ENCODE results near the gene FDX2.
A peak's percentile ranks its signal among the peaks of the same experiment; 100 is the strongest.
"Not testable (repeated sequence)": the region's sequence is repeated elsewhere in the genome, so short reads cannot be mapped to it uniquely, and the experiment has no call there.

FDX2 gene

DNA sequence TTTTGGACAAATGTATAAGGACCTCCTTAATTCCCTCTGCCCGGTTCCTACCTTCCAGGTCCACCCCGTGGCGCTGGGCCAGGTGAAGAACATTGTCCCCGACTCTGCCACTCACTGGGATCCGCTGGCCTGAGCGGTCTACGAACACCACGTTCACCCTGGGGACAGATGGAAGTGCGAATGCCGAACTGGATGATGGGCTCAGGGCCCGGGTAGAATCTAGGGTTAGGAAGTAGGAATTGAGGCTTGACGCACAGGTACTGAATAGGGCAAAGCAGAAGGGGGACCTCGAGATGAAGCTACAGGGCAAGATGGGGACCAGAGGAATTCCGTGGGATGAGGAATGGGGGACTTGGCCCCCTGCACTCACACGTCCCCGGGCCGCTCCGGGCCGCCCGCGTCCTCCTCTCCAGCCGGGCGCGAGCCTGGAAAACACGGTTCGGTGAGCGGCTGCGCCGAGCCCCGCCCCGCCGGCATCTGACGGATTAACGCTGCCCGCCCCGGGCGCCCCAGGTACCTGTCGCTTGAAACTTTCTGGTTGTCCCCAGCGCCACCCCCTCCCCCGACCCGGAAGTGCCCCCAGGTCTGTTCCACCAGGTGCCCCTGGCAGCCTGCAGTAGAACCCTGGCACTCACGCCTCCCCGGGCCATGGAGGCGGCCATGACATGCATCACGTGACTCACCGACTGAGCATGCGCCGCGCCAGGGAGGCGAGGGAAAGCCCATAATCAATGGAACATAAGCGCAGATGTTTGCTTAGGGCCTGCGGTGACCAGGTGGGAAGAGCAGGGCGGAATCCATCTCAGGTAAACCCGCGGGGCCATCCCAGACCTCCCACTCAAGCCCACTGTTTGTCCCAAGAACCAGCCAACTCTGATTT lies at the start of gene FDX2:
FDX2 (minus strand) TSS at position 681 of the 880 bp plus-strand sequence; CDS start at position 662, 19 bp downstream.
- no peak for DNase-seq (ENCODE audit: low read depth)

DNA sequence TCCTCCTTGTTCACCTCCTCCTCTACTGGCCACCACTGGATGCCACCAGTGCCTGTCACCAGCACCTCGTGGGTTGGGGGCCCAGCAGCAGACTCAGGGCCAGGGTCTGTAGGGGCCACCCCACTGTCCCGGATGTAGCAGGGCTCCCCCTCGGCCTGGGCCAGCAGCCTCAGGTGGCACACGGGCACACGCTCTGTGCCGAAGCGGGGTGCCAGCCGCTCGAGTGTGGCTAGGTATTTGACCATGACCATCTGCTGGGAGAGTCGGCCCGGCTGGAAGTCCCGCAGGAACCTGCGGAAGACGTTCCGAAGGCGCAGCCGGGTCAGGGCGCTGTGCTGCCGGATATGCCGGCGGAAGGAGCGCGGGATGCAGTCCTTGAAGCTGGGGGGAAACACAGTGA lies 49.7 kb upstream of the FDX2 start:
- DNase-seq (ENCODE audit: low read depth), result no peak

DNA sequence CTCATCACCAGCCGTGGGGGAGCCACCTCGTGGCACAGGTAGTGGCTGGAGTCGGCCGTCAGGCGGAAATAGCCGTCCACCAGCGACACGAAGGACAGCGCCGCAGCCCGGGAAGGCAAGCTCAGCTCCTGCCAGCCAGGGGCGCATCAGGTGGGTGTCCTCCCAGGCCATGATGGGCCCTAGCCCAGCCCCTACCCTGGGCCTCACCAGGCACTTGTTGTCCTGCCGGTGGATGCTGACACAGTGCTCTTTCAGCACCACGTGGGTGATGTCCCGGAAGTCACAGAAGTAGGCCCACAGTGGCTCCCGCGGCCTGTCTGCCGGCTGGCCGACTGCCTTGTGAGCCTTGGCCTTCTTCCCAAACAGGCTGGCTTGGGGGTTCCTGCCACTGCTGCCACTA lies 48.8 kb upstream of the FDX2 start:
- DNase-seq (ENCODE audit: low read depth), result no peak

DNA sequence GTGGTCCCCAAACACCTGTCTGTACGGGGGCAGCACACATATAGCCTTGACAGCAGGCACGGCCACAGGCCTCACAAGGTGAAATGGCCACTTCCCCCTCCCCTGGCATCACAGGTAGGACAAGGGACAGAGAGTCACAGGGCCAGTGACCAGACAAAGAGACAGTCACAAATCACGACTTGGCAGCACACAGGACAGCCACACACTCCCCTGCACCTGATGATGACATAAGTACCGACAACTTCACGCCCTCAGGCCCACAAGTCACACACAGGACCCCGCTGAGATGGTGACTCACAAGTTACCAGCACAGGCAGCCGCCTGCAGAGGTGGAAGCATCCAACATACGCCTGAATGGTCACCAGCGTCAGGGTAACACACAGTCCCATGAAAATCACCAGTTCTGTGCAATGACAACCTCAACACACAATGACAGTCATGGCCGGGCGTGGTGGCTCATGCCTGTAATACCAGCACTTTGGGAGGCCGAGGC lies 48.0 kb upstream of the FDX2 start:
- DNase-seq (ENCODE audit: low read depth), result no peak

DNA sequence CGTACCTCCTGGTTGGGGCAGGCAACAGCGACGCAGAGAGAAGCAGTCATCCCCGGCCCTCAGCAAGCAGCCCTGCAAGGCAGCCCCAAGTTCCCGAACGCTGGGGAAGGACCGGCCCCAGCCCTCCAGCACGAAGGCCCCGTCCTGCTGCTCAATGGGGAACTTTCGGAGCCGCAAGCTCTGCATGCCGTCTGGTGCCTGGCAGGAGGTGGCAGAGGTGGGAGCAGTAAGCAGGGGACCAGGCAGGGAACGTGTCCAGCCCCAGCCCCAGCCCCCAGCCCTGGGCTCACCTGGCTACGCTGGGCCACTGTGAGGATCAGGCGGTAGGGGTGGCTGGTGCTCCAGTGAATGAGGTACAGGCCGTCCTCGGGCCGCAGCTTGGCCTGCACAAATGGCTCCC lies 46.4 kb upstream of the FDX2 start:
- no peak for DNase-seq (ENCODE audit: low read depth)

DNA sequence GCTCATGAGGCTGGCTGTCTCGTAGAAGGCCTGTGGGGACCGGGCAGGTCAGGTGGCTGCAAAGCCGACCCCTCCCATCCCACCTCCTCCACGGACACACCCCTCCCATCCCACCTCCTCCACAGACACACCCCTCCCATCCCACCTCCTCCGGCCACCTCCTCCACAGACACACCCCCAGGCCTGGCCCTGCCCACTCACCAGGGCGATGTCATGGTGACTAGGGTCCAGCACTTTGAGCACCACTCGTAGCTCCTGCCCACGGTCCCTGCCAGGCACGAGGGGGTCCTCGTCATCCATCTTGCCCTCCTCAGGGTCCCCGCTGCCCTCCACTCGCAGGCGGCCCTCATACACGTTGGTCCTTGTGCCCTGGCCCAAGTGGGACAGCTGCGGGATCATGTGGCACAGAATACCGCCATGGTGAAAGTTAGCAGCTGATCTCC lies 45.8 kb upstream of the FDX2 start:
- no peak for DNase-seq (ENCODE audit: low read depth)

DNA sequence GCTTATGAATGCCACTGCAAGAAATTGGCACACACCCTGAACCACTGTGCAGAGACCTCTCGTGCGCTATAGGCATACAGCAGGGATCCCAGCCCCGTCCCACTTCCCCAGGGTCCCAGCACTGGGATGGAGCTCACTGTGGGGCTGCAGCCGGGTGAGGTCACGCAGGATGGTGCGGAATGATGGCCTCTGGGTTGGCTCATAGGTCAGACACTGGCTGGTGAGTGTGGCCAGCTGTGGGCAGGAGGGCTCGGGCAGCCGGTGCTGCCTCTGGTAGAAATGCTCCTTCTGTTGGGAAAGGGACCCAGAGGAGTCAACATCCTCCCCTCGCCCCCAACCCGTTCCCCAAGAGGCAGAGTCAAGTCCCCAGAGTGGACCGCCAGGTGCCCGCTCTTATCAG lies 40.6 kb upstream of the FDX2 start:
- DNase-seq (ENCODE audit: low read depth), result no peak

DNA sequence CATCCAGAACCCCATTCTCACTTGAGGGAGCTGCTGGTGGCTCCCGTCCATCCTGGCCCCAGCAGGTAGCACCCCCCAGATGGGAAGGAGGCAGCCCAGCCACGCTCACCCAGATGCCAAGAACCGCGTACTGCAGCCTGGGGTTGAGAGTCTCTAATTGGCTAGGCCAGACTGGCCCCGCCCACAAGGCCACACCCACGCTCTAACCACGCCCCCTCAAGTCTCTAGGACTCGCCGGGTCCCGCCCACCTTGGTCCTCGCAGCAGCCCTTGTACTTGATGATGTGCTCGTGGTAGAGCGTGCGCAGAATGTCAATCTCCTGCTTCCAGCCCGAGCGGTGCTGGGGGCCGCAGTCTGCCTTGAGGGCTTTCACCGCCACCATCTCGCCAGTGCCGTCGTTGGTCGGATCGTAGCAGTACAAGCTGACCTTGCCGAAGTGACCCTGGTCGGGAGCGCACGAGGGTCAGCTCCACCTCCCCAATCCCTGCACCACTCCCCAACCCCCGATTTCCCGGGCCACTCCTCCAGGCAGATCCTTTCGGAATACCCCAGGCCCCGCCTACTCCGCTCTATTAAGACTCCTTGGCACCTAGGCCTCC lies 38.1 kb upstream of the FDX2 start:
- no peak for DNase-seq (ENCODE audit: low read depth)

DNA sequence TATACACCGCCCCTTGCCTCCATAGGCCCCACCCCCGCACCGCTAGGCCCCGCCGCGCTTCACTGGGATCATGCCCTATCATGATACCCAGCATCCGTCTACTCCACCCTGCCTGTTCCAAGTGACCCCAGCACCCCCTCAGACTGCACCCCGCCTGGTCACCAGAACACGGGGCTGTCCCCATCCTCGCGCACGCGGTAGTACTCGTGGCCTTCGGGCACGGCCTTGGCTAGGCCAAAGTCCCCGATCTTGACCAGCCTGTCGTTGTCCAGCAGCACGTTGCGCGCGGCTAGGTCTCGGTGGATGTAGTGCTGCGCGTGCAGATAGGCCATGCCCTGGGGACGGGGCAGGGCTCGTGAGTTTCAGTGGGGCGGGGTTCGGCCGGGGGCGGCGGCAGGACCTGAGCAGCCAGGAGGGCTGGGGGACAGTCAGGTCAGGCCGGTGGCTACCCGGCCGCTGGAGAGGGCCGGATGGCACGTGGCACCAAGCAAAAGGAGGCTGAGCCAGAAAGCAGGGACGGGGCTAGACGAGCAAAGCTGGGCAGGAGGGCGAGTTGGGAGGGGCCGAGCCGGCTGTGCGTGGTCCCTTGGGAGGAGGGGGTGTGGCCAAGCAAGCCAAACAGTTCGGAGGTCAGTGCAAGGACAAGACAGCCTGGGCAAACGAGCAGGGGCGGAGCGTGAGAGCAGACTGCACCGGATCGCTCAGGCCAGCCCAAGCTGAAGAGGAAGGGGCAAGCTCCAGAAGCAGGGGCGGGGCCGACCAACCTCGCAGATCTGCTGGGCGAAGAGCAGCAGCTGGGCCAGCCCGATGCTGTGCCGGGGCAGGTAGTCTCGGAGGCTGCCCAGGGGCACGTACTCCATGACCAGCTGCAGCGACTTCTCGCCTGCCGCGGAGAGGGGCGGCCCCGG lies 37.2 kb upstream of the FDX2 start:
- DNase-seq (ENCODE audit: low read depth), result no peak

DNA sequence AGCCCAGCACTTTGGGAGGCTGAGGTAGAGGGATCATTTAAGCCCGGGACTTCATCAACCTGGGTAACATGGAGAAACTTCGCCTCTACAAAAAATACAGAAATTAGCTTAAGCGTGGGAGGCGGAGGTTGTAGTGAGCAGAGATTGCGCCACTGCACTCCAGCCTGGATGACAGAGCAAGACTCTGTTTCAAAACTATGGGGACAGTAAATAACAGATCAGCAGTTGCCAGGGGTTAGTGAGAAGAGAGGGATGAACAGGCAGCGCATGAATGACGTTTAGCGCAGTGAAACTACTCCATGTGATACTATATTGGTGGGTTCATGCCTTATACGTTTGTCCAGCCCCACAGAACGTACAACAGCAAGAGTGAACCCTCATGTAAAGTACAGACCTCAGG lies 30.7 kb upstream of the FDX2 start:
- no peak for DNase-seq (ENCODE audit: low read depth)

DNA sequence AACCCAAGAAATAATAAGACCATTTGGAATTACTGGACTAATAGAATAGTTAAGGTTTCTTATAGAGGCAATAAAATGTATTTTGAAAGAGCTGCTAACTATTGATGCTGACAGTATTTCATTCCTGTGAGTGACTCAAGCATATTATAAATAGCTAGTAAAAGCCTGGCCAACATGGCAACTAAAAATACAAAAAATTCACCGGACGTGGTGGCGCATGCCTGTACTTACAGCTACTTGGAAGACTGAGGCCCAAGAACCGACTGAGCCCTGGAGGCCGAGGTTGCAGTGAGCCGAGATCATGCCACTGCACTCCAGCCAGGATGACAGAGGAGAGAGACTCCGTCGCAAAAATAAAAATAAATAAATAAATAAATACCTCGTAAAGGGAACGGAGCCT lies 29.0 kb upstream of the FDX2 start:
- no peak for DNase-seq (ENCODE audit: low read depth)

DNA sequence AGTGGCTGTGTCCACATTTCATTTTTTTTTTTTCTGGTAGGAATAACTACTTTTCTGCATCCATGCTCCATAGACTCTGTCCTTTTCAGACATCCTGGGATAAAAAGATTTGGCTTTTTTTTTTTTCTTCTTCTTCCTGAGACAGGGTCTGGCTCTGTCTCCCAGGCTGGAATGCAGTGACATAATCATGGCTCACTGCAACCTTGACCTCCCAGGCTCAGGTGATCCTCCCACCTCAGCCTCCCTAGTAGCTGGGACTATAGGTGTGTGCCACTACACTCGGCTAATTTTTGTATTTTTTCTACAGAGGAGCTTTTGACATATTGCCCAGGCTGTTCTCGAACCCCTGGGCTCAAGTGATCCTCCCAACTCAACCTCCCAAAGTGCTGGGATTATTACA lies 27.7 kb upstream of the FDX2 start:
- DNase-seq (ENCODE audit: low read depth), result no peak

DNA sequence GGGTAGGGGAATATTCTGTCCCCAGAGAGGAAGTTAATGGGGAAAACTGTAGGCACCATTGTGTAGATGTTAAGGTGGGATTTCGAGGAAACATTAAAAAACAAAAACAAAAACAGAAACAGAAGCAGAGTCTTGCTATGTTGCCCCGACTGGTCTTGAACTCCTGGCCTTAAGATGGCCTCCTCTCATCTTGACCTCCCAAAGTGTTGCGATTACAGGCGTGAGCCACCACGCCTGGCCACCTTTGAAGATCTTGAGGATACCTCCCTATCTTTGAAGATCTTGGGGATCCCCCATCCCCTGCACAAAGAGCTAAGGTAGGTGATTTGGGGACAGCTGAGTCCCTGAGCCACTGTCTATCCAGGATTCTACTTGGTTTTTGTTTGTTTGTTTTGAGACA lies 24.2 kb upstream of the FDX2 start:
- DNase-seq (ENCODE audit: low read depth), result no peak

DNA sequence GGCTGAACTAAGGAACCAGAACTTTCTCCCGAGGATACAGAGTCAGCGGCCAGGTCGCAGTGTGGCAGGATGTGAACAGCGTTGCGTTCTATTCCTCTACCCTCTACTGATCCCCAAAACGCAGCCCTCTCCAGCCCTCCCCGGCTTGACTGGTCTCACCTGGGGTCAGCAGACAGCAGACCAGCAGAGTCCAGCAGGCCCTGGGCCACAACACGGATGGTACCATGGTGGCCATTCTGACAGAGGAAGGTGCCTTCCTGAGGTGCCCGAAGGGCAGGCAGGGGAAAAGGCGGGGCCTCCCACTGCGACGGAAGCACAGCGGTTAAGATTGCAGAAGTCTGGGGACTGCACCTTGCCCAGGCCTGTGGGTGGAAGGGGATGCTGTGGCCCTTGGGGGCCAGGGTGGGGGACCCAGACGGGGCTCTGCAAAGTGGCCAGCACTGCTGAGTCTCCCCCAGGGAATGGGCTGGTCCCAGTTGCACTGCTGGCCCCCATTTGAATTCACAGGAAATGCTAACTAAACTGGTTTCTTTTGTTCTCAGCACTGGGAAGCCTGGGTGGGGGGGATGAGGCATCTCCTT lies 23.7 kb upstream of the FDX2 start, which contains the start of gene ICAM3:
ICAM3 (minus strand) TSS at position 245 of the 581 bp plus-strand sequence; CDS start at position 235, 10 bp downstream.
- DNase-seq (ENCODE audit: low read depth), result no peak

DNA sequence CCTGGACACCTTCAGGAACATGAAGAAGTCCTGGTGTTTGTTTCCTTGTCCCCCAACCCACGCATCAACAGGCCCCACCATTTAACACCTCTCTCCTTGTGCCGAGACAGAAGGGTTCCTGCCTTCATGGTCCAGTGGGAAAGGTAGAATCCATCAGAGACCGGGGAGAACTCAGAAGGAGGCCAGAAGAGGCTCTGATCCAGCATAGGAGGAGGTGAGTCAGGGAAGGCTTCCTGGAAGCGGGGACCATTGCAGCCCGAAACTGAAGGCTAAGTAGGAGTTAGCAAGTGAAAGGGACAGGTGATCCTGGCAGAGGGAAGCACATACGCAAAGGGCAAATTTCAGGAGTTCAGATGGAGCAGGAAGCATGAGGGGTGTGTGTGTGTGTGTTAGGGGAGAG lies 23.1 kb upstream of the FDX2 start:
- no peak for DNase-seq (ENCODE audit: low read depth)

DNA sequence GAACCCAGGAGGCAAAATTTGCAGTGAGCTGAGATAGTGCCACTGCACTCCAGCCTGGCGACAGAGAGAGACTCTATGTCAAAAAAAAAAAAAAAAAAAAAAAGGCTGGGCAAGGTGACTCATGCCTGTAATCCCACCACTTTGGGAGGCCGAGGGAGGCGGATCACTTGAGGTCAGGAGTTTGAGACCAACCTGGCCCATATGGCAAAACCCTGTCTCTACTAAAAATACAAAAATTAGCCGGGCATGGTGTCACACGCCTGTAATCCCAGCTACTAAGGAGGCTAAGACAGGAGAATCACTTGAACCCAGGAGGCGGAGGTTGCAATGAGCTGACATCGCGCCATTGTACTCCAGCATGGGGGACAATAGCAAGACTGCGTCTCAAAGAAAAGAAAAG lies 20.9 kb upstream of the FDX2 start:
- DNase-seq (ENCODE audit: low read depth), result not testable (repeated sequence)

DNA sequence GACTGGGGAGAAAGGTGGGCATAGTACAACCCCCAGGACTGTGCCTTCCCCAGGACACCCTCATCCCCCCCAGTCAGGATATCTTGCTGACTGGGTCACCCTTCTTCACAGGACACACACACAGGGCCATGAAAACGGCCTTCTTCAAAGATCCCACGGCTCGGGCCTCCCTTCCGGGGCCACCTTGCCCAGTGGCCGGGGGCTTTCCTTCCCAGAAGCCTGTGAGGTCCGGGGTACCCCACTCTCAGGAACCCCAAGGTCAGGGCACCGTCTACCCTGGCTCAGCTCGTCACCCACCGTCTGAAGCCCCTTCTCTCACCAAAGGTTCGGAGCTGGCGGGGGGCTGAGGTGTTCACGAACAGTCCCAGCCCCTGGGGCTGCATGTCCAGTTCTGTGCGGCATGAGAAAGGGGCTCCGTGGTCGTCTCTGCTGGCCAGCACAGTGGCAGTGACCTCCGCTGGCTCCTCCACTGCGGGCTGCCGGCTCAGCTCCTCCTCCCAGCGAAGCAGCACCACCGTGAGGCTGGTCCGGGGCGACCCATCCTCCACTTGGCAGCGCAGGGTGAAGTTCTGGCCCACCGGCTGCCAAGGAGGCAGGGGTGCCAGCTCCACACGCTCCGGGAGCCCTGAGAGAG lies 19.7 kb upstream of the FDX2 start:
- no peak for DNase-seq (ENCODE audit: low read depth)

DNA sequence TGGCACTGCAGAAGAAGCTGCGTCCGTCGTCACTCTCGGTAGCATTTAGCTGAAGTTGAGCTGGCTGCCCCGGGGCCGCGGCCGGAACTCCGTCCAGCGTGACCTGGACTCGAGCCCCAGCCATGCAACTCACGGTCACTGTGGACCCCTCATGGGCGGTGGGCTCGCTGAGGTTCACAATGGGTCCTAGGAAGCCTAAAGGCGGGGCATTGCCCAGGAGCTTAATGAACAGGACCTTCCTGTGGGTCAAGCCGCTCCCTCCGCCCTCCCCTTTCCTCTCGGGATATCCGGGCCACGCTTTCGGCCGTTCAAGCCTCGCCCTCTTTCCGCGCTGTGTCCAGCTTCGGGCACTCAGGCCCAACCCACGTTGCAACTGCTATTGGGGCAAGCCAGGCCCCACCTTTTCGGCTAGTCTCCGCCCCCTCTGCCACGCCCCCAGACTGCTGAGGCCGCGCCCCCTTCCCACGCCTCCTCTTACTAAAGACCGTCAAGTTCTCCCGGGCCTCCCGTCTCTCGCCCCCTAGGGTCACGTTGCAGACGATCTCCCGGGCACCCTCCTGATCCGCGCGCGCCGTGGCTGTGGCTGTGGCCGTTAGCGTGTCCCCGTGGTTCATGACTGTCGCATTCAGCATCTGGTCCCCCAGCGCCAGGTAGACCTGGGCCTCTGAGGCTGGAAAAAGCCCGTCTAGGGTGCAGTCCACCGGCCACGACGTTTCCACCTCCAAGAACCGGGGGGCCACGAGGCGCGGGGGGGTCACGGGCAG lies 19.0 kb upstream of the FDX2 start:
- peak; percentile 95 for DNase-seq (ENCODE audit: low read depth)

DNA sequence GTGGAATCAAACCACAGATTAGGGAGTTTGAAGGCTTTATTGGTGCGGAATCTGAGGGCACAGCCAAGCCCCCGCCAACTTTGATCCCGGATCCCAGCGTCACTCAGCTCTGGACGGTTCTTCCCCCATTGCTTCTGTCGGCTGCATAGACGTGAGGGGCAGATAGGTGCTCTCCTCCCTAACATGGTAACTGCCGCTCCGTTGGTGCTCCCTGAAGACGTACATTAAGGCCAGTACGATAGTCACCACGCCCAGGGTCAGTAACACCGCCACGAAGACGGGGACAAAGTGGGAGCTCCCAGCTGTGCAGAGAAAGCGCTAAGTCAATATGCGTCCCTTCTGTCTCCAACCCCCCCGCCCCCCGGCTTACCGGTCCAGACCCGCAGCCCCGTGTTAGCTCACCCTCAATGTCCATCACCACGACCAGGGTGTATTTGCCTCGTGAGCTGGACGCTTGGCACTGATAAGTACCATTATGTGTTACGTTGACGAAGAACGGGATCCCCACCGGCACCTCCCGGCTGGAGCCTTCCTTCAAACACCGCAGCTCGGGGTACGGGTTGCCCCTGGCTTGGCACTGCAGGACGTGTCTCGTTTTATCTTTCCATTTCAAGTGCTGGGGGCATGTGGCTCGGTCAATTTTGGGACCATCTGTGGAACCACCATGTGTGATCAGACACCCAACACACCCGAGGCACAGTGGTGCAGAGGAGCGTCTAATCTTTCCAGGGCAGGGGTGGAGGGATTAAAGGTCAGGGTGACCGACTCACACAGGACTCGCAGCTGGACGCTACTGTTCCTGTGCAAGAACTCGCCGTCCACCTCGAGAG lies 18.2 kb upstream of the FDX2 start:
- no peak for DNase-seq (ENCODE audit: low read depth)
